NCI-H2171 (cell line): ENCODE data around the gene HOXB4.

Experiments
- DNase-seq: peaks from one replicate; lab custom pipeline; 2025; lab: John Stamatoyannopoulos, UW

The HOXB4 gene

GRCh38 chr17:48577946-48578615 is at the start of gene HOXB4:
TSS of gene HOXB4 (minus strand) at chr17:48578350. CDS start at chr17:48578319, 31 bp downstream.
- DNase-seq: no peak

GRCh38 chr17:48627118-48627597 is 49.0 kb upstream of the HOXB4 start:
- DNase-seq: no peak

GRCh38 chr17:48626245-48627117 is 48.3 kb upstream of the HOXB4 start, which contains the start of gene HOXB9:
TSS of gene HOXB9 (minus strand) at chr17:48626358. CDS start at chr17:48626269, 89 bp downstream.
- no peak for DNase-seq

GRCh38 chr17:48625495-48626244 is 47.5 kb upstream of the HOXB4 start:
- no peak for DNase-seq

- no peak for DNase-seq
Observed at GRCh38 chr17:48624544-48625494, 46.7 kb upstream of the HOXB4 start.

- no peak for DNase-seq
Observed at GRCh38 chr17:48624118-48624517, 46.0 kb upstream of the HOXB4 start.

- no peak for DNase-seq
Observed at GRCh38 chr17:48623583-48623982, 45.4 kb upstream of the HOXB4 start.

GRCh38 chr17:48622857-48623256 is 44.7 kb upstream of the HOXB4 start:
- DNase-seq: no peak

GRCh38 chr17:48621410-48622392 is 43.6 kb upstream of the HOXB4 start:
- no peak for DNase-seq

GRCh38 chr17:48620461-48621139 is 42.5 kb upstream of the HOXB4 start:
- no peak for DNase-seq

GRCh38 chr17:48619826-48620449 is 41.8 kb upstream of the HOXB4 start:
- DNase-seq: no peak

- peak; percentile 59 for DNase-seq
Observed at GRCh38 chr17:48618256-48618896, 40.2 kb upstream of the HOXB4 start.

GRCh38 chr17:48617471-48618255 is 39.5 kb upstream of the HOXB4 start:
- no peak for DNase-seq

GRCh38 chr17:48616717-48617470 is 38.7 kb upstream of the HOXB4 start:
- no peak for DNase-seq

- no peak for DNase-seq
Observed at GRCh38 chr17:48615963-48616716, 38.0 kb upstream of the HOXB4 start.
